ENCODE results near the gene ANKRD33. TPM values are rescaled to one million over a fixed set of nuclear protein-coding genes. Genes with fewer than 3 reads are reported as not detected.

Gene ANKRD33
- total RNA-seq, 1 experiment from 2014 or later: 0.81 TPM

DNA sequence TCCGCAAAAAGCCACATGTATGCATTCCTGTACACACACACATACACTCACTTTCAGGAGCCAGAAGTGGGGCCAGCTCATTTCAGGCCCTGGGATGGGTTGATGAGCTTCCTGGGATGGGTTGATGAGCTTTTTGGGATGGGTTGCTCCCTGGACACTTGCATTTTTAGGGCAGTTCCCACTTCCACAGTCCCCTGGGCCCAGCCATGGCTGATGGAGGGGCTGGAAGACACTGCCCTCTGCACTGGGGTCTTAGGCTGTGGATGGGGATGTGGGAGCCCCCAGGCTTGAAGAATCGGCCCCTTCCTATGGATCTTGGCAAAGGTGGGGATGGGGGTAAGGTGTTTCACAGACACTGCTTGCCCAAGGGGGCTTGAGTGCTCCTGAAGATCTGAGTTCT lies 32.1 kb downstream of the ANKRD33 start:
- H3K4me1 ChIP-seq (ENCODE audit: insufficient read depth, low read length): no peaks in the 10 kb centered on the region; the same call in 1 of the 2 replicates
- H3K23me2 ChIP-seq (ENCODE audit: insufficient read length, low read depth, low read length, poor library complexity, severe bottlenecking): no peaks in the 10 kb centered on the region
- Mint-ChIP-seq H3K4me3 (no peak overlapping the region), H3K36me3 (ENCODE audit: insufficient read depth in 1 of 3, low read depth in 3 of 3) (no peaks in the 10 kb centered on the region), H3K9me3 (no peaks in the 10 kb centered on the region), H3K27ac (no peak overlapping the region; a peak in 1 of 7 replicates), H3K27me3 (ENCODE audit: low read depth) (peaks cover 30% of the 10 kb centered on the region), H3K4me1 (peaks cover 23 to 41% of the 10 kb centered on the region in 2 experiments)
- H2BK15ac ChIP-seq (ENCODE audit: low read depth, low read length): no peak overlapping the region
- no peak overlapping the region for H3K23ac ChIP-seq (ENCODE audit: insufficient read length, low read depth, low read length)
- no peaks in the 10 kb centered on the region for H3K79me2 ChIP-seq (ENCODE audit: insufficient read depth, low read length)
- no peak overlapping the region for H3K14ac ChIP-seq (ENCODE audit: insufficient read depth, low read length)
- WGBS (ENCODE audit: extremely low coverage, insufficient read length, low lambda C conversion rate): no CpG with 5 or more reads among the region's 2 CpGs
- no peak overlapping the region for H2AK5ac ChIP-seq (ENCODE audit: insufficient read length, low read length)
- H3K79me1 ChIP-seq (ENCODE audit: insufficient read depth, low read depth, low read length, poor library complexity, severe bottlenecking): no peaks in the 10 kb centered on the region
- TF ChIP-seq, protein P1, sequence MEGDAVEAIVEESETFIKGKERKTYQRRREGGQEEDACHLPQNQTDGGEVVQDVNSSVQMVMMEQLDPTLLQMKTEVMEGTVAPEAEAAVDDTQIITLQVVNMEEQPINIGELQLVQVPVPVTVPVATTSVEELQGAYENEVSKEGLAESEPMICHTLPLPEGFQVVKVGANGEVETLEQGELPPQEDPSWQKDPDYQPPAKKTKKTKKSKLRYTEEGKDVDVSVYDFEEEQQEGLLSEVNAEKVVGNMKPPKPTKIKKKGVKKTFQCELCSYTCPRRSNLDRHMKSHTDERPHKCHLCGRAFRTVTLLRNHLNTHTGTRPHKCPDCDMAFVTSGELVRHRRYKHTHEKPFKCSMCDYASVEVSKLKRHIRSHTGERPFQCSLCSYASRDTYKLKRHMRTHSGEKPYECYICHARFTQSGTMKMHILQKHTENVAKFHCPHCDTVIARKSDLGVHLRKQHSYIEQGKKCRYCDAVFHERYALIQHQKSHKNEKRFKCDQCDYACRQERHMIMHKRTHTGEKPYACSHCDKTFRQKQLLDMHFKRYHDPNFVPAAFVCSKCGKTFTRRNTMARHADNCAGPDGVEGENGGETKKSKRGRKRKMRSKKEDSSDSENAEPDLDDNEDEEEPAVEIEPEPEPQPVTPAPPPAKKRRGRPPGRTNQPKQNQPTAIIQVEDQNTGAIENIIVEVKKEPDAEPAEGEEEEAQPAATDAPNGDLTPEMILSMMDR (conservative IDR thresholded peaks at IDR 0.05): no peak
- no peak for DNase-seq
- no peak overlapping the region for H4K5ac ChIP-seq (ENCODE audit: insufficient read length, low read depth, low read length)
- H4K8ac ChIP-seq (replicated peaks; ENCODE audit: insufficient read length, low read depth, low read length): no peak overlapping the region
- no peak overlapping the region for H3K4ac ChIP-seq (ENCODE audit: low read depth, low read length)
- H3T11ph ChIP-seq (ENCODE audit: low read length): no peak overlapping the region
- no peak overlapping the region for H3K18ac ChIP-seq (ENCODE audit: insufficient read length, low read depth, low read length)
- no peak overlapping the region for H3K27ac ChIP-seq (ENCODE audit: insufficient read length, low read depth, low read length)
- H2BK5ac ChIP-seq (ENCODE audit: insufficient read length, low read length): no peak overlapping the region
- no peak overlapping the region for H2BK12ac ChIP-seq (ENCODE audit: insufficient read length, low read depth, low read length)
- H2BK20ac ChIP-seq (ENCODE audit: low read depth, low read length, poor library complexity, severe bottlenecking): no peak overlapping the region
- H3K9me3 ChIP-seq (ENCODE audit: control insufficient read depth, low read depth, low read length): no peaks in the 10 kb centered on the region
- H2AFZ ChIP-seq (ENCODE audit: low read length): no peak overlapping the region
- H3K56ac ChIP-seq (ENCODE audit: insufficient read length, low read depth, low read length): no peak overlapping the region
- no peaks in the 10 kb centered on the region for H4K20me1 ChIP-seq (ENCODE audit: control insufficient read depth, insufficient read depth, insufficient read length)
- H3K4me2 ChIP-seq (ENCODE audit: insufficient read depth, insufficient read length, low read length): no peak overlapping the region
- no peak overlapping the region for H4K91ac ChIP-seq (ENCODE audit: insufficient read length, low read depth, low read length)
- no peak overlapping the region for H3K9ac ChIP-seq (ENCODE audit: extremely low read depth, insufficient read length, low read length)
- H3K27me3 ChIP-seq (ENCODE audit: insufficient read depth, low read length): no peaks in the 10 kb centered on the region
- H2BK120ac ChIP-seq (ENCODE audit: low read depth, low read length, poor library complexity, severe bottlenecking): no peak overlapping the region

All from H9 (cell line).